ENCODE measurements around the gene TMEM9.

TMEM9 gene

DNA sequence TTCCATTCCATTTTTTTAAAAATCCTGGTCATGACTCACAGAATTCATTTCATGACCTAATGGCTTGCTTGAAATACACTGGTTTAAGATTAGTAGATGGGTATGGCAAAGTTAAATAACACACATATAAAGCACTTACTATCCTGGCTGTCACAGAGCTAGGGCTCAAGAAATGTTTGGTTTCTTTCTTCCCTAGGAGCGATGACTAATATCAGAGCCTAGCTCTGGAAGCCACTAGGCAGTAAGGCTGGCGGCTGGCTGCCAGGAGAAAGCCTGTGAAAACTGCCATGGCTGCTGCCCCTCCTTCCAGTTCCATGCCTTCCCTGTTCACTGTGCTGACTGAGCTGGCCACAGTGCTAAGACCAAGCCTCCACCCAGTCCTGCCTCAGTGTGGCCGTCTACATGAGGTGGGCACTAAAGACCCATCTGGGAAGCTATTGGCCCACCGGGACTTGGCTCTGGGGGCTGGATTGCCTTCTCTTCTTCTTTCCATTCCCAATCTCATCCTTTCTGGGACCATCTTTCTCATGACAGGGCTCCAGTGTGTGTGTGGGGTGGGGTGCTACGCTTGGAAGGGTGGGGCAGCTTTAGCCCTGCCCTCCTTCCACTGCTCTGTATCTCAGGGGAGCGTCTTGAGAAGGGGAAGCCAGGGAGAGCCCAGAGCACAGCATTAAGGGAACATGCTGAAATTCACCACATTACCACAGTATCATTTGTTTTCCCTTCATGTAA is 16.5 kb downstream of the TMEM9 start:
- Mint-ChIP-seq H3K36me3 (ENCODE audit: low read depth) (peaks cover 74% of the 10 kb centered on the region), H3K4me1 (ENCODE audit: low read depth) (no peaks in the 10 kb centered on the region), H3K27ac (no peak overlapping the region), H3K9me3 (no peaks in the 10 kb centered on the region), H3K27me3 (no peaks in the 10 kb centered on the region), H3K4me3 (no peak overlapping the region)
- intact Hi-C loops (cut with micrococcal nuclease), result no loop called here

DNA sequence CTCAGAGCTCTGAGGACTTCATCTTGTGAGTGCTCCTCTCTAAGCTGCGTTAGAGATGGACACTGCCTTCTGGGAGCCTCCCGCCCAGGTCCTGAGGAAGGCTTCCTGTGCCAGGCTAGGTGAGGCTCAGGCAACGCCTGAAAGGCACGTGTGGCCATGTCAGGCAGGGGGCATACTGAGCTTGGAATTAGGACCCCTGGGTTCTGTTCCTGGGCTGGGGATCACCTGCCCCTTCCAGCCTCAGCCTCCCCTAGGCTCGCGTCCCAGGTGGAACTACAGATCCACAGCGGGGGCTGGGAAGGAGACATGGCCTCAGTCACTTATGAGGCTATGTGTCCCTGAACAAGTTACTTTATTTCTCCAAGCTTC is 17.3 kb downstream of the TMEM9 start:
- Mint-ChIP-seq H3K27me3 (no peaks in the 10 kb centered on the region), H3K36me3 (ENCODE audit: low read depth) (peaks cover 66% of the 10 kb centered on the region), H3K4me1 (ENCODE audit: low read depth) (no peaks in the 10 kb centered on the region), H3K27ac (no peak overlapping the region), H3K4me3 (no peak overlapping the region), H3K9me3 (no peaks in the 10 kb centered on the region)
- intact Hi-C loops (cut with micrococcal nuclease), result no loop called here

DNA sequence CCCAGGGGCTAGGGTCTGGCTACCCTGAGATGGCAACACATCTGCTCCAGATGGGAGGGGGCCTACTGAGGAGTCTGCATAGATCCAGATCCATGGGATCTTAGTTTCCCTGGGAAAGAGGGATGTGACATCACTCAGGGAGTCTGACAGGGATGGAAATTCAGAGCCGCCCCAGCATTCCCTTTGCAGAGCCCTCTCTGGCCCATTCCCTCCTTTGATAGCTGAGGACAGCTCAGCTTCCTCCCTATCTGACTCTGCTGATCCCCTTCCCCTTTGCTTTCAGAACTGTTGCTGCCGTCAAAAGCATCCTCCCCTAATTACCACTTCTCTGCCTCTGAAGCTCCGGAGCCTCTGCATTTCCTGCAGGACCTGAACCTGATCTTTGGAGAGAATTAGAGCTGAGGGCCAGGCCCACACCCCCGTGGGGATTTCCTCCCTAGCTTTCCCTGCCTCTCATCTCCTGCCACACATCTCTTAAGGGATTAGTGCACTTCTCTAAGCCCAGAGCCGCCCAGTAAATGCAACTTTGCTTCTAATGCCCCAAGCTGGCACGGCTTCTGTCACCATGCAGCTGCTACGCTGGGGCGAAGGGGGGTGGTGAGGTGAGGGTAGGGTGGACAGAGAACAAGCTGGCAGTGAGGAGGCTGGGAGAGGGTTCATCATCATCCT is 17.8 kb downstream of the TMEM9 start:
- Mint-ChIP-seq H3K4me3 (no peak overlapping the region), H3K27me3 (no peaks in the 10 kb centered on the region), H3K36me3 (ENCODE audit: low read depth) (peaks cover 61% of the 10 kb centered on the region), H3K9me3 (no peaks in the 10 kb centered on the region), H3K4me1 (ENCODE audit: low read depth) (no peaks in the 10 kb centered on the region), H3K27ac (no peak overlapping the region)
- intact Hi-C loops (cut with micrococcal nuclease), result no loop called here

DNA sequence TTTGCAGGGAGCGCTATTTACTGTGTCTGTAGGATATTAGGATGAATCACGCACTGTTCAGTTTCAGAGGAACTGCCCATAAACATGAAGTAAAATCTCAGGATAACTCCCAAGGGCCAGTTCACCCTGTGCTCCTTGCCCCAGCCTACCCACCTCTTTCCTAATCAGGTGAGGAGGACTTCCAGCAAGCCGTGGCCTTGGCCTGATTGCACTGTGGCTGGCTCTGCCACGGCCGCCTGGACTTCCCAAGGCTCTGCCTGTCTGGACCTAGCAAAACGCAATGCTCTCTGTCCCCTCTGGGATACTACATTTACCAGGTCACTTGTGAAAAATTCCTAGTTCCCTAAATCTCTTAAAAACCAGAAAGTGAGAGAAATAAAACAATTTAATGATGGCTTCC is 19.9 kb downstream of the TMEM9 start:
- H3K27me3 Mint-ChIP-seq, result no peaks in the 10 kb centered on the region
- no peaks in the 10 kb centered on the region for H3K4me1 Mint-ChIP-seq (ENCODE audit: low read depth)
- no peak overlapping the region for H3K27ac Mint-ChIP-seq
- H3K4me3 Mint-ChIP-seq, result no peak overlapping the region
- H3K9me3 Mint-ChIP-seq, result no peaks in the 10 kb centered on the region
- peaks cover 42% of the 10 kb centered on the region for H3K36me3 Mint-ChIP-seq (ENCODE audit: low read depth)
- intact Hi-C loops (cut with micrococcal nuclease), result no loop called here

DNA sequence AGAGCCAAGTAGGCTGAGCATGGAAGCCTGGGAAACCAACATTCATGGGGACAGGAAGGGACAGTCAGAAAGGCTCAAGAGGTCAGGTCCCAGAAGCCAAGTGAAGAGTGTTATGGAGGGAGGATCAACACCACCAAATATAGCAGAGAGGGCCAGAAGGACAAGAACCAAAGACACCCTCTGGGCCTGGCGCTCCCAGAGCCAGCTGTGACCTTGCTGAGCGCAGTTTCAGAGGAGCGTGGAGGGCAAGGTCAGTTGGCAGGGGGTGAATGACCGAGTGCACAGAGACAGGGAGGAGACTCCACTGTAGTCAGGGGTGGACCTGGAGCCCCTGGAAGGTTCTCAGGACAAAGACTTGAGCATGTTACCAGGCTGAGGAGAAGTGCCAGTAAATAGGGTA is 22.9 kb downstream of the TMEM9 start:
- Mint-ChIP-seq H3K9me3 (no peaks in the 10 kb centered on the region), H3K36me3 (ENCODE audit: low read depth) (peaks cover 23% of the 10 kb centered on the region), H3K27me3 (peaks cover 2% of the 10 kb centered on the region), H3K4me3 (no peak overlapping the region), H3K4me1 (ENCODE audit: low read depth) (no peaks in the 10 kb centered on the region), H3K27ac (no peak overlapping the region)
- intact Hi-C loops (cut with micrococcal nuclease), result no loop called here

DNA sequence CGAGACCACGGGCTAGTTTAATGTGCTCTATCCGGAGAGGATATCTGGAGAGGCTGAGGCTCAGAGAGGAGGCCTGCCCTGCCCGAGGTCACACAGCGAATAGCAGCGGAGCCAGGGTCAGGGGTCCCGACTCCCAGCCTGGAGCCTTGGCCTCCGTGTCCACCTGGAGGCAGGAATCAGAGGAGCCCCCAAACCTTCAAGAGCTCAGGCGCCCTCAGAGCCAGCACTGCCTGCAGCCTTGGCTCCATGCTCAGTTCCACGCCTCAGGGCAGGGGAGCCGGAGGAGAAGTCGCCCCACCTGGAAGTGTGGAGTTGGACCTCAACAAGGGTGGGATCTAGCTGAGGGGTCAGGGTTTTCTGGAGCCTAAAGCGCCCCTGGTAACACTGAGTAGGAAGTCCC is 25.3 kb downstream of the TMEM9 start:
- intact Hi-C loops (cut with micrococcal nuclease), result no loop called here
- no peak overlapping the region for H3K27ac Mint-ChIP-seq
- H3K36me3 Mint-ChIP-seq (ENCODE audit: low read depth), result no peaks in the 10 kb centered on the region
- H3K4me3 Mint-ChIP-seq, result no peak overlapping the region
- H3K4me1 Mint-ChIP-seq (ENCODE audit: low read depth), result no peaks in the 10 kb centered on the region
- peaks cover 4% of the 10 kb centered on the region for H3K27me3 Mint-ChIP-seq
- no peaks in the 10 kb centered on the region for H3K9me3 Mint-ChIP-seq

DNA sequence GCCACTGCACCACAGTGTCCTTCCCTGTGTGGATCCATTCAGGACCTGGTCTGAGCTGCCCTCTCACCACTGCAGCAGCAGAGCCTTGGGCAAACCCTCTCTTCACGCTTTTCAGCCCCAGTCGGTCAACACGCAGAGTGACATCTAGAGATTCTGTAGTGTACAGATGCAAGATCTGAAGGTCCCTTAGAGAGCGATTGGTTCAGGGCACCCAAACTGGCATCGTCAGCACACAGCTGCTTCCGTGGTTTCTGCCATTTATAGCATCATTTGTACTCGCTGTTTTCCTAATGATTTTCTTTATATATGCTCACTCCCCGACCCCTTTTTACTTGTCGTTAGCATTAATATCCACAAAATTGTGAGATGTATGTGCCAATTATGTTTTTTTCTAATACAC is 25.8 kb downstream of the TMEM9 start:
- Mint-ChIP-seq H3K27ac (no peak overlapping the region), H3K4me1 (ENCODE audit: low read depth) (no peaks in the 10 kb centered on the region), H3K27me3 (peaks cover 4% of the 10 kb centered on the region), H3K4me3 (no peak overlapping the region), H3K9me3 (no peaks in the 10 kb centered on the region), H3K36me3 (ENCODE audit: low read depth) (no peaks in the 10 kb centered on the region)
- intact Hi-C loops (cut with micrococcal nuclease), result no loop called here

DNA sequence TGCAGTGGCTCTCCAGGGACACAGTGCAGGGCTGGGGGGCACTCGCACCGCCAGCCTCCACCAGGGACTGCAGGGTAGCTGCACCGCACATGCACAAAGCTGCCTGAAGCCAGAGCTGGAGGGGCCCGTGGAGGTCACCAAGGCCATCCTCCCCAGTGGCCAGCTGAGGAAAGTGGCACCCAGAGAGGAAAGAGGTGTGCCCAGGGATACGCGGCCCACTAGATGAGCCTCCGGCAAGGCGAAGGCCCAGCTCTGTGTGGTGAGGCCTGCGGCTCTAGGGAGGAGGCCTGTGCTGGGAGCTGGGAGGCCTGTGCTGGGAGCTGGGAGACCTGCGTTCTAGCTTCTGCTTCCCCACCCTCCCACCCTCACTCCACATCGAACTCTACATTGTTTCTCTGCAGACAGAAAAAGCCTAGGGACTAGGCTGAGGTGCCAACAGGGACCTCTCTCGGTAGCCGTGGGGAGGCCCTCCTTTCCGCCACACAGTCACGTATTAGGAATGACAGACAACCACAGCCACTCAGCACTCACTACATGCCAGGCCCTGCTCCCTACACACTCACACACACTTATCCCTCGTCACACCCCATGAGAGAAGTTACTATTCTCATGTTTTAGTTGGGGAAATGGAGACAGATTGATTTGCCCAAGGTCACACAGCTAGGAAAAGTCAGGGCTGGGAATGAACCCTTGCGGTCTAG is 26.4 kb downstream of the TMEM9 start:
- H3K36me3 Mint-ChIP-seq (ENCODE audit: low read depth), result no peaks in the 10 kb centered on the region
- H3K4me1 Mint-ChIP-seq (ENCODE audit: low read depth), result no peaks in the 10 kb centered on the region
- H3K27ac Mint-ChIP-seq, result no peak overlapping the region
- intact Hi-C loops (cut with micrococcal nuclease), result no loop called here
- H3K4me3 Mint-ChIP-seq, result no peak overlapping the region
- H3K27me3 Mint-ChIP-seq, result peaks cover 4% of the 10 kb centered on the region
- H3K9me3 Mint-ChIP-seq, result no peaks in the 10 kb centered on the region

DNA sequence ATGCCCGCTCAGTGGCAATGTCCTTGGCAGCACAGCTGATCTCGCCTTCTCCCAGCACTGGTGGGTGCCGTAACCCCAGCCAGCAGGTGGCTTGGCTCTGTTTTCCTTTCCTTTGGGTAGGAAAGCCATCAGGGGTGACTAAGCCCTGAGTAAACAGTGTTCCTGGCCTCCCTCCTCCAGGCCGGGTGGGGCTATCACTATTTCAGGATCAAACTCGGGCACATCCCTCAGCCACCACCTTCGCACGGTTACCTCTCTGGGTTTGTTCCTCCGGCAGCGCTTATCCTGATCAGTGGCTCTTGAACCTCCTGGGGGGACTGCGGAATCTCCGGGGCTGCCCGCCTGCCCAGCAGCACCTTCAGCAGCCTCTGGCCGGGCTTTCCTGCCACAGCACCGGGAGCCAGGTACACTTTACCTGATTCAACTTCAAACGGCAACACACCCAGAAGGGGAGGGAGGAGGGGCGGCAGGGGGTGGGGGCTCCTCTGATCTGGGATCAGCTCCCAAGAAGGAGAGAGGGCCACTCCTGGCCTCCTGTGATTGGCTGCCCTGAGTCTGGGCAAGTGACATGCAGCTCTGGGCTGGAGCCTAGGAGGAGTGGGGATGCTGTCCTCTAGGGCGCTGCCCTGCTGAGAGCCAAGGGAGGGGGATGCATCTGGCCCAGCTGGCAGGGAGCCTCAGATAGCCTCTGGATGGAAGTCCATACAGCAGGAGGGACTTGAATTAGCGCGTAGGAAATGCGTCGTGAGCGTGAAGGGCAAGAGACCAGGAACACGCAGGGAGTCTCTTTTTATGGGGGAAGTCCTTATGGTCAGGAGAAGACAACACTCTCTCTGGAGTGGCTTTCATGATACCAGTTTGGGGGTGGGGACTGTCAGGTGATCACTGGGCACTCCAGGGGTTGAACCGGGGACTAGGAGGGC is 27.2 kb downstream of the TMEM9 start, which contains the start of gene ASCL5:
ASCL5 (minus strand) TSS at position 353 of the 923 bp plus-strand sequence. CDS start 11,812 bp downstream, outside the sequence.
- intact Hi-C loops (cut with micrococcal nuclease), result no loop called here
- Mint-ChIP-seq H3K4me3 (no peak within 1 kb of the TSS), H3K4me1 (ENCODE audit: low read depth) (no peaks in the 10 kb centered on the region), H3K27ac (no peak within 1 kb of the TSS), H3K27me3 (peaks cover 4% of the 10 kb centered on the region), H3K9me3 (no peaks in the 10 kb centered on the region), H3K36me3 (ENCODE audit: low read depth) (no peaks in the 10 kb centered on the region)

DNA sequence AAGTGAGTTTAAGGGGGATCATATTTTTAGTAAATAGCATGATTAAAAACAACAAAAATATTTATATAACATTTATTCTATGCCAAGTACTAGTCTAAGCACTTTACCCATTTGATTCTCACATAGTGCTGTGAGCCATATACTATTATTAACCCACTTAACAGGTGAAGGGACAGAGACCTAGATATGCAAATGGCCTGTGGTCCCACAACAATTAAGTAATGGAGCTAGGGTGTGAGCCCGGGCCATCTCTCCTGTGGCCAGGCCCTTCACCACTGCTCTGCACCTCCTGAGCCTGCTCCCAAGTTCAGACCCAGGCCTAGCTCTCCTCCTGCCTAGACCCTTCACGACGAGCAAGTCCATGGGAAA is 27.8 kb downstream of the TMEM9 start:
- intact Hi-C loops (cut with micrococcal nuclease), result no loop called here
- peaks cover 4% of the 10 kb centered on the region for H3K27me3 Mint-ChIP-seq
- no peak overlapping the region for H3K4me3 Mint-ChIP-seq
- no peaks in the 10 kb centered on the region for H3K9me3 Mint-ChIP-seq
- H3K27ac Mint-ChIP-seq, result no peak overlapping the region
- no peaks in the 10 kb centered on the region for H3K4me1 Mint-ChIP-seq (ENCODE audit: low read depth)
- no peaks in the 10 kb centered on the region for H3K36me3 Mint-ChIP-seq (ENCODE audit: low read depth)

DNA sequence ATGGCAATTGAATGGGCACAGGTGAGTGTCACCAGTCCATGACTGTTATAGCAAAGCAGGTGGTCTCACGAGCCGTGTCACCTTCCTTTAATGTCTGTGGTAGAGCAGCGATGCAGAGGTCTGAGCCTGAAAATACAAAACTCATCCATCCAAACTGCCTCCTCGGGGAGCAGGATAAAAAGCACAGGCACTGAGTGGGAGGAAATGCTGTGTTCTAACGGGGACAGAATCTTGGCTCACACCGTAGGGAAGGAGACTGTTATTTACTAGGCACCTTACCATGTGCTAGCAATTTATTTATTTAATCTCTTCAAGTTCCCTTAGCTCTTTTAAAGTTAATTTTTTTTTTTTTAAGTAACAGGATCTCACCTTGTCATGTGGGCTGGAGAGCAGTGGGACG is 28.5 kb downstream of the TMEM9 start:
- no peaks in the 10 kb centered on the region for H3K36me3 Mint-ChIP-seq (ENCODE audit: low read depth)
- no peaks in the 10 kb centered on the region for H3K4me1 Mint-ChIP-seq (ENCODE audit: low read depth)
- intact Hi-C loops (cut with micrococcal nuclease), result no loop called here
- H3K4me3 Mint-ChIP-seq, result no peak overlapping the region
- no peaks in the 10 kb centered on the region for H3K9me3 Mint-ChIP-seq
- H3K27ac Mint-ChIP-seq, result no peak overlapping the region
- peaks cover 4% of the 10 kb centered on the region for H3K27me3 Mint-ChIP-seq

DNA sequence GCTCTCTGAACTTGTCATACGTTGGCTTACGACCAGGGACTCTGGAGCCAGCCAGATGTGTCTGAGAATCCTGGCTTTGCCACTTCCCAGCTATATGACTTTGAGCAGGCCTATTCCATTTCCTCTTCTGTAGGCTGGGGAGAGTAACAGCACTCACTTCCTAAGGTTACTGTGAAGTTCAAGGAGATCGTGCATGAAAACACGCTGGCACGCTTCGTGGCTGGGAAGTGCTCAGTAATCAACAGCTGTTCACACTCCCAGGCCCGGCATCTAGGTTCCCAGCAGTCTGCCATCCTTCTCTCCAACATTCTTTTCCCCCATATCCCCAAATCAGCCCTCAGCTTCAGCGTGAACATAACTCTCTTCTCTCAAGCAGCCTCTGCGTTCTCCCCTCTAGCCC is 29.3 kb downstream of the TMEM9 start:
- H3K4me3 Mint-ChIP-seq, result no peak overlapping the region
- no peaks in the 10 kb centered on the region for H3K9me3 Mint-ChIP-seq
- intact Hi-C loops (cut with micrococcal nuclease), result no loop called here
- no peak overlapping the region for H3K27ac Mint-ChIP-seq
- H3K27me3 Mint-ChIP-seq, result peaks cover 8% of the 10 kb centered on the region
- H3K36me3 Mint-ChIP-seq (ENCODE audit: low read depth), result no peaks in the 10 kb centered on the region
- H3K4me1 Mint-ChIP-seq (ENCODE audit: low read depth), result no peaks in the 10 kb centered on the region

DNA sequence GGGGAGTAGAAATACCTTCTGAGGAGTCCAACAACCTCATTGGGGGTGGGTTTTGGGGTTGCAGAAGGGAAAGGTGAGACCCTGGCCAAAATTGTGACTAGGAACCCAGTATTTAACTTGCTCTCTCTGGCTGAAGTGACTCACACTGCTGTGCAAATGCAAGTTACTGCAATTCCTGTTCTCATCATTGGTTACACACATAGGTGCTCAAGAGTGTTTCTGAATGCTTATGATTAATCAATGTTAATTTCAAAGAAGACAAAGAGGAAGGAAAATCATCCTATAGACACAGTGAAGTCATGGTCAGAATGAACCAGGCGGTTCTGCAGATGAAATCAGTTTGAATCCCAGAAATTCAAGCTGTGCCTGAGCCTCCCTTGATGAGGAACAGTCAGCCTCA is 30.4 kb downstream of the TMEM9 start:
- no peaks in the 10 kb centered on the region for H3K9me3 Mint-ChIP-seq
- no peak overlapping the region for H3K27ac Mint-ChIP-seq
- H3K36me3 Mint-ChIP-seq (ENCODE audit: low read depth), result no peaks in the 10 kb centered on the region
- intact Hi-C loops (cut with micrococcal nuclease), result no loop called here
- no peak overlapping the region for H3K4me3 Mint-ChIP-seq
- H3K27me3 Mint-ChIP-seq, result peaks cover 14% of the 10 kb centered on the region
- H3K4me1 Mint-ChIP-seq (ENCODE audit: low read depth), result no peaks in the 10 kb centered on the region
